HG03025 (cell line): ENCODE results near the gene OR5M11.
"Not testable (repeated sequence)": the region's sequence is repeated elsewhere in the genome, so short reads cannot be mapped to it uniquely, and the experiment has no call there.

Source experiments
- ATAC-seq: cut with Tn5 transposase; IDR thresholded peaks from one replicate; pipeline ENCODE4 v1.9.1; 2021; ENCODE audit warnings: mild to moderate bottlenecking, moderate library complexity; ENCODE audit not compliant: unreplicated experiment, low FRiP score

The OR5M11 gene

DNA sequence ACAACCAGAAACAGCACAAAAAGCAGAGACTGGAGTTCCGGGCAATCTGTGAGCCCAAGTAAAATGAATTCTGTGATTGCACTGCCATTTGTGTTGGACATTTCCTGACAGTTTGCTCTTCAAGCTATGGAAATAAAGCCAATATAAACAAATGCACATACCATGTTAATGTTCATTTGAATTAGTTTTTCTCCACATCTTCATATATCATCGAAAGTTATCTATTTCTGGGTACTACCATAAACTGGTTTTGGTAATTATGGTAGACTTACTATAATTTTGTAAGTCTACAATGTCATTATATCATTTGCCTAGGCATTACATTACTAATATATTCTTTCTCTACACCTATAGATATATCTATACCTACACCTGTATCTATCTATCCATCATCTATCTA, at the start of gene OR5M11:
TSS of gene OR5M11 (minus strand) at position 101 of the 400 bp plus-strand sequence. CDS start at position 101, 0 bp downstream.
- no peak for ATAC-seq

DNA sequence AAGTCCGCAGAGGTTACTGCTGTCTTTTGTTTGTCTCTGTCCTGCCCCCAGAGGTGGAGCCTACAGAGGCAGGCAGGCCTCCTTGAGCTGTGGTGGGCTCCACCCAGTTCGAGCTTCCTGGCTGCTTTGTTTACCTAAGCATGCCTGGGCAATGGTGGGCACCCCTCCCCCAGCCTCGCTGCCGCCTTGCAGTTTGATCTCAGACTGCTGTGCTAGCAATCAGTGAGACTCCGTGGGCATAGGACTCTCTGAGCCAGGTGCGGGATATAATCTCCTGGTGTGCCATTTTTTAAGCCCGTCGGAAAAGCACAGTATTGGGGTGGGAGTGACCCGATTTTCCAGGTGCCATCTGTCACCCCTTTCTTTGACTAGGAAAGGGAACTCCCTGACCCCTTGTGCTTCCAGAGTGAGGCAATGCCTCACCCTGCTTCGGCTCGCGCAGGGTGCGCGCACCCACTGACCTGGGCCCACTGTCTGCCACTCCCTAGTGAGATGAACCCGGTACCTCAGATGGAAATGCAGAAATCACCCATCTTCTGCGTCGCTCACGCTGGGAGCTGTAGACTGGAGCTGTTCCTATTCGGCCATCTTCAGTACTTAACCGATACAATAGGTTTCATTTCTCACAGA, 49.1 kb upstream of the OR5M11 start:
- not testable (repeated sequence) for ATAC-seq

DNA sequence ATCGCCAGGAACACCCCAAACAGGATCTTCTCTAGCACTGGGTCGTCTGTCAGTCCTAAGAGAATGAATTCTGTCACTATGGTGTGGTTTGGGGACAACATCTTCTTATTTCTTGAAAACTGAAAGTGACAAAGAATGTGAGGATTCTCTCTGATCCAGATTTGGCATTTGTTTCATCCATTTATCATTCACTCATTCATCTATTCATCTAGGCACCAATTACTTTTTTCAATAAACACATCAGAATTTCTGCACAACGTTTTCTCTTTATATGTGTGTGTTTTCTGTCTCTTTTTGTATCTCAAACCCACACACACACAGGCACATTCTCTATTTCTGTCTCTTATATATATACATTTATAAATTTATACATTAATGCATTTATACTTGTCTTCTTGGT, 34.6 kb upstream of the OR5M11 start, which contains the start of gene OR5M10:
TSS of gene OR5M10 (minus strand) at position 101 of the 400 bp plus-strand sequence. CDS start at position 101, 0 bp downstream.
- no peak for ATAC-seq

DNA sequence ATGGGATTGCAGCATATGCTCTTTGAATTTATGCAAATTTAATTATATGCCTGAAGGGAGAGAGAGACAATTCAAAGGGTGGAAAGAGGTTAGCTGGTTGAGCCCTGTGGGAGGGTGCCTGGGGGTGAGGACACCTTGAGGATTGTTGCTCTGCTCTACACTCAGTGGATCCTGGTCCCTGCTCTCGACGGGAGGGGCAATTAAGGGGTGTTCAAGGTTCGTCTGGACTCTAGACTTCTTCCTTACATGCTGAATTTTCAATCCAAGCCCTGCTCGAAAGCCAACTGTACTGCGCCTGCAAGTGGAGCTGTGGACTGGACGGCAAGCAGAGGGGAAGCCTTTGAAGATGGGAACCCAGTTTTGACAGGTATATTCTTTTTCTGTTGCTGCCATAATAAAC, 15.5 kb upstream of the OR5M11 start:
- ATAC-seq: no peak

GRCh38 chr11:56554691-56555090, 11.6 kb upstream of the OR5M11 start:
- not testable (repeated sequence) for ATAC-seq

DNA sequence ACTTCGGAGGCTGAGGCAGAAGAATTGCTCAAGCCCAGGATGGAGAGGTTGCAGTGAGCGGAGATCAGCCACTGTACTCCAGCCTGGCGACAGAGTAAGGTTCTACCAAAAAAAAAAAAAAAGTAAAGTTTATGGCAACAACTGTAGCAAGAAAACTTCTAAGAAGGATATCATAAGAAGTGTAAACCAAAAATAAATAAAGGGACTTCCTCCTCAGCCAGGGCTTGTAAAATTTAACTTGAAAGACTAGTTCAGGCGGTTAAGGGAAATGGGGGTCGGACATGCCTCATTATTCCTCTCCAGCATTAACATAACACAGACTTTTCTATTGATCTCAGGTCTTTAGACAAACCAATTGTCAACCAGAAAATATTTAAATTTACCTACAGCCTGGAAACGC, 2.5 kb upstream of the OR5M11 start:
- no peak for ATAC-seq

DNA sequence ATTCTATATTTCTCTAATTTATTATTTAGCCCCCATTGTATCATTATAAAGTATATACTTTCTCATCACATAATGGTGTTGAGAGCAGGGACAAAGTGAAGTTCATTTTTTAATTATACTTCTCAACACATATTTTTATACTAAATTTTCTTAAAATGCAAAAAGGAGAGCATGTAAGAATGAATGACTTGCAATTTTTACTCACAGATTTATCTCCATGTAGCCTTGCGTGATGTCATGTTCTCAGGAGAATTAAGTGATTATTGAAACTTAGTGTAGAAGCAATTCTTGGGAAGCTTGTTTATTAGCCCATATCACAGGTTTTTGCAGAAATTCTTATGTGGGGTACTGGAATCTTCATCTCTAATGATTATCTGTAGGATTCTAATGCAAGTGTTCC, 682 bp upstream of the OR5M11 start:
- ATAC-seq: no peak

DNA sequence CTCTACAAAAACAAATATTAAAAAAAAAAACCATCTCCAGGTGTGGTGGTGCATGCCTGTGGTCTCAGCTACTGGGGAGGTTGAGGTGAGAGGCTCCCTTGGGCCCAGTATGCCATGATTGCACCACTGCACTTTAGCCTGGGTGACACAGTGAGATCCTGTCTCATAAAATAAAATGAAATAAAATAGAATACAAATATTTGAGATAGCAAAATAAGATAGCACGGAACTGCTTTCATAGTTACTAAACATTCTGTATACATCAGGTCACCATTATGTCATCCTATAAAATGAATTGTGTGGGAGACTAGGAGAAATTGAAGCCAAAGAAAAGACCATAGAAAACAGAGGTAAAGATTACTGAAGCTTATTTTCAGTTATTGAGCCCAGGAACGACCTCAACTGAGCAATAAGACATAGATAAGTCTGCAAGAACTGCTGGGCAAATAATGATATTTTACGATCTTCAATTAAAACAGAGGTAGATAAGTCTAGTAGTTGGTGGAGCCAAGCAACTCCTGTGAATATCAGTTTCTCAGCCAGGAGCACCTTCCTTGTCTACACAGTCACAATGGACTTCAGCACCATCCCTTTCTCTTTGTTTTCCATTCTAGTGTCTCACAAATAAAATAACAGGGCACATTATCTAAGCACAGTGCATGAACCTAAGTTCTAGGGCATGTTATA, 9.9 kb downstream of the OR5M11 start:
- ATAC-seq: no peak

DNA sequence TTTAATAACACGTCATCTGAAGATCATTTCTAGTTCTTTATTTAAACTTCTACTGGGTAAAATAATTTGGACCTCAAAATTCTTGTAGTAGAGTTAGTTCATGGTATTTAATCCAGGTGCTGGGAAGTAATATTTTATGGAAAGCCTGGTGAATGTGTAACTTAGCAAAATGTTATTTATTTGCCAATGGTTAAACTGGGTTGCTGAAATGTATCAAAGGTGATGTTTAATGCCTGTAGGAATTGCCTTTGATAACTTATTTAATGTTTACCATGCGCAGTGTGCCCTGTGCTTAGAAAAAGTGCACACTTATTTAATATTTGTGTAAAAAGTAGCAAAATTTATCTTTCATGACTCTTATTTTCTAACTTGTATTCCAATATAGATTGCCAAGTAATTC, 11.2 kb downstream of the OR5M11 start:
- ATAC-seq: no peak

DNA sequence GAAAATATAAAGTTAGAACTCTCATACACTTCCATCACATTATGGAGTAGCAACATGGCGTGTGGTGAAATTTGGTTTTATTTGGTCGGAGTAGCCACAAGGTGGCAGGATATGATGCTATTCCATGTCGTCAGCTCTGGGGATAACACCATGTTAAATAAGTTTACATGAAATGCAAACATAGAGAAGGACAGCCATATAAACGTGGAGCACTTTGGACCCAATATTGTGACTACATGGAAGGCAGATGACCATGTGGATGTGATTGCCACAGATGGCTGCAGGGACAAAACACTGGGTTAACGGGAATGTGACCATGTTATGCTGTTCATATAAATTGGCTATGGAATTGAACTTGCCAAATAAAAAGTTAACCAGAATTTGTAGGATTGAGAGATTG, 21.0 kb downstream of the OR5M11 start:
- ATAC-seq: no peak

- ATAC-seq: no peak
Observed at GRCh38 chr11:56513280-56513679, 29.8 kb downstream of the OR5M11 start.

DNA sequence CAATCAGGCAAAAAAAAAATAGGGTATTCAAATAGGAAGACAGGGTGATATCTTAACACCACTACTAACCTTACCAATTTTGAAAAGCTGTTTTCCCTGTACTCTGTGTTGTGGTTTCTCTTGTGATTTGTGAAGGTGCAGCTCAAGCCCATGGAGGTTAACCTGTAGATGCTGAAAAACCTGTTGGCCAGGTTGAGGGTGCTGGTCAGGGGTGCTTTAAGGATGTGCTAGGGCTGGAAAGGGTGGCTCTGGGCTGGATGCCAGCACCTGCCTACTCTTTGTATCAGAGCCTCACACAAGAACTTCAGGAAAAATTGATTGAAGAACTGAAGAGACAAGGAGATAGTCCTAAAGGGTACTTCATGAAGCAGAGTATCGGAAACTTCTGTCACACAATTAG, 33.6 kb downstream of the OR5M11 start:
- ATAC-seq: no peak

- no peak for ATAC-seq
Observed at GRCh38 chr11:56497010-56497409, 46.0 kb downstream of the OR5M11 start.

GRCh38 chr11:56495117-56495516, 47.9 kb downstream of the OR5M11 start:
- ATAC-seq: no peak
